Panc1 (cell line): ENCODE results near the gene WDR86. TPM values are rescaled to one million over a fixed set of nuclear protein-coding genes. Genes with fewer than 3 reads are reported as not detected.

Experiments used
- ATAC-seq: fragments of 200-7000 bp; cut with Tn5 transposase; 2 replicates; pipeline ENCODE4 v1.9.1; 2020; ENCODE audit warnings: mild to moderate bottlenecking, moderate library complexity
- BruUV-seq: library from RNA; stranded (reverse); fragments of 400-500 nt; replicated peaks from 2 replicates; lab custom pipeline; 2021; lab: Mats Ljungman, UMichigan
- CTCF ChIA-PET: fragments of 300-600 bp; sonication (Branson Sonifier 250); formaldehyde crosslinking; loops from one replicate; lab custom pipeline; 2022; ENCODE audit warnings: antibody characterized with exemption; lab: Charles Lee
- POLR2A ChIA-PET: fragments of 300-600 bp; sonication (Branson Sonifier 250); formaldehyde crosslinking; loops from one replicate; lab custom pipeline; 2022; ENCODE audit warnings: antibody characterized with exemption; lab: Charles Lee
- DNase-seq: peaks from one replicate; pipeline ENCODE4 v3.0.0-alpha.2; 2010; ENCODE audit warnings: low read depth, low spot score
- H3K27ac ChIP-seq: 2 replicates; pipeline ENCODE4 v1.5.1; 2011; ENCODE audit warnings: mild to moderate bottlenecking, low read length, inconsistent platforms
- H3K27me3 ChIP-seq: fragments of 200-500 bp; sonication (Bioruptor generic); 2 replicates; pipeline ENCODE4 v1.6.0; 2014; ENCODE audit warnings: low read length, inconsistent platforms; ENCODE audit not compliant: control insufficient read depth, insufficient read depth
- H3K36me3 ChIP-seq: fragments of 200-500 bp; sonication (Bioruptor generic); 2 replicates; pipeline ENCODE4 v1.5.1; 2014; ENCODE audit warnings: inconsistent platforms, mild to moderate bottlenecking, low read length, moderate library complexity; ENCODE audit not compliant: control insufficient read depth, insufficient read depth
- H3K4me1 ChIP-seq: 2 replicates; pipeline ENCODE4 v1.5.1; 2011; ENCODE audit warnings: inconsistent platforms, mild to moderate bottlenecking, low read length, moderate library complexity; ENCODE audit not compliant: control insufficient read depth, insufficient read depth
- H3K4me3 ChIP-seq, 2 experiments: 2 replicates each; pipeline ENCODE4 v1.5.1; 2011 to 2012; ENCODE audit warnings: low read depth in 2 of 2, low read length in 2 of 2, mild to moderate bottlenecking in 2 of 2, inconsistent platforms in 1 of 2, moderate library complexity in 1 of 2
- H3K9me3 ChIP-seq: fragments of 200-500 bp; sonication (Bioruptor generic); 2 replicates; pipeline ENCODE4 v1.5.1; 2014; ENCODE audit warnings: low read depth, mild to moderate bottlenecking, inconsistent platforms, low read length, moderate library complexity; ENCODE audit not compliant: control insufficient read depth, insufficient read depth
- CTCF ChIP-seq: fragments of 450-650 bp; IDR thresholded peaks from 2 replicates; pipeline ENCODE4 v1.5.1; 2017; ENCODE audit warnings: mild to moderate bottlenecking
- POLR2AphosphoS5 ChIP-seq: IDR thresholded peaks from 2 replicates; pipeline ENCODE4 v1.6.1; 2012; ENCODE audit warnings: mild to moderate bottlenecking, low read depth, low read length, moderate library complexity
- REST ChIP-seq, 2 experiments: IDR thresholded peaks; 2 replicates each; pipeline ENCODE4 v1.6.1; 2011 to 2012; ENCODE audit warnings: low read depth in 2 of 2, control low read depth in 1 of 2, low read length in 1 of 2, mild to moderate bottlenecking in 1 of 2, moderate library complexity in 1 of 2; ENCODE audit not compliant: insufficient read depth in 1 of 2
- SIN3A ChIP-seq: IDR thresholded peaks from 2 replicates; pipeline ENCODE4 v1.6.1; 2012; ENCODE audit warnings: low read depth, mild to moderate bottlenecking, low read length, moderate library complexity, borderline replicate concordance; ENCODE audit not compliant: insufficient read depth
- TCF7L2 ChIP-seq: IDR thresholded peaks from 2 replicates; pipeline ENCODE4 v1.6.1; 2011; ENCODE audit warnings: mild to moderate bottlenecking, low read depth, low read length, inconsistent platforms
- in situ Hi-C: cut with HindIII; loops from 2 replicates; pipeline ENCODE4 v1.10.0; 2016; ENCODE audit warnings: low sequenced_read_pairs, low pct_unique_long_range_greater_than_20kb
- intact Hi-C: fragments of 100-400 bp; cut with micrococcal nuclease; formaldehyde crosslinking; loops from one replicate; pipeline ENCODE4 v1.10.0; 2022; ENCODE audit not compliant: unreplicated experiment
- total RNA-seq: library from RNA; stranded (reverse); gene quantifications from one replicate; pipeline ENCODE4 v1.2.1, GENCODE V29; 2021; ENCODE audit not compliant: unreplicated experiment

The WDR86 gene
- total RNA-seq, 1 experiment from 2014 or later: 0.72 TPM

GRCh38 chr7:151398446-151399304 lies 11.2 kb downstream of the WDR86 start:
- CTCF ChIA-PET: no interaction called here

GRCh38 chr7:151397026-151397425 lies 12.8 kb downstream of the WDR86 start:
- BruUV-seq: no TSS peak
- in situ Hi-C loops (no loop called here), intact Hi-C loops (no loop called here)
- ChIA-PET POLR2A (no interaction called here), CTCF (no interaction called here)
- H3K27me3 ChIP-seq: no peaks in the 10 kb centered on the region
- H3K9me3 ChIP-seq: no peaks in the 10 kb centered on the region
- H3K4me1 ChIP-seq: peaks cover 4% of the 10 kb centered on the region; the same call in 1 of the 2 replicates
- DNase-seq (no peak), ATAC-seq (no peak)
- no peak overlapping the region for H3K27ac ChIP-seq
- H3K4me3 ChIP-seq: no peak overlapping the region
- TF ChIP-seq CTCF: no peak
- H3K36me3 ChIP-seq: no peaks in the 10 kb centered on the region

More at GRCh38 chr7:151398446-151399304, 11.2 kb downstream of the WDR86 start:
- POLR2A ChIA-PET: interaction anchor here (0.5 kb wide), 1 partner anchor 320 kb away, joined by 9 read pairs; no protein-coding TSS in a partner anchor
- no TSS peak for BruUV-seq
- Histone ChIP-seq H3K36me3 (no peaks in the 10 kb centered on the region), H3K4me3 (no peak overlapping the region), H3K4me1 (peaks cover 4% of the 10 kb centered on the region), H3K27ac (no peak overlapping the region), H3K9me3 (no peaks in the 10 kb centered on the region), H3K27me3 (no peaks in the 10 kb centered on the region)
- ATAC-seq (no peak), DNase-seq (no peak)
- in situ Hi-C loops (no loop called here), intact Hi-C loops (no loop called here)
- no peak for TF ChIP-seq CTCF
- no peak for TF ChIP-seq TCF7L2
- TF ChIP-seq POLR2AphosphoS5: no peak

- Histone ChIP-seq H3K4me1 (peaks cover 4% of the 10 kb centered on the region; the same call in 1 of the 2 replicates), H3K27ac (no peak overlapping the region), H3K9me3 (no peaks in the 10 kb centered on the region), H3K27me3 (no peaks in the 10 kb centered on the region), H3K36me3 (no peaks in the 10 kb centered on the region), H3K4me3 (no peak overlapping the region)
- no peak for DNase-seq
- no TSS peak for BruUV-seq
- no peak for TF ChIP-seq POLR2AphosphoS5
- no peak for TF ChIP-seq TCF7L2
- no peak for TF ChIP-seq SIN3A
- no peak for TF ChIP-seq CTCF
- TF ChIP-seq REST (IDR thresholded peaks at IDR 0.05; ENCODE audit: insufficient read depth in 1 of 2, low read depth in 2 of 2, low read length in 1 of 2): no peak
- ChIA-PET POLR2A (no interaction called here), CTCF (interaction anchor here (0.9 kb wide), 1 partner anchor 54 kb away, joined by 3 read pairs; no protein-coding TSS in a partner anchor)
- in situ Hi-C loops (no loop called here), intact Hi-C loops (no loop called here)
- no peak for ATAC-seq
Observed at GRCh38 chr7:151396328-151396970, 13.4 kb downstream of the WDR86 start.
